Liver (tissue), 9 donors: ENCODE results near the gene LNPK. TPM values are rescaled to one million over a fixed set of nuclear protein-coding genes. Genes with fewer than 3 reads are reported as not detected.

Experiments
- DNase-seq: peaks from one replicate; pipeline ENCODE4 v3.0.0-alpha.2; 2017; ENCODE audit warnings: low spot score
- H3K27ac ChIP-seq, 2 donors: one replicate each; pipeline ENCODE4 v1.7.0; 2013; ENCODE audit warnings: inconsistent platforms in 2 of 2, low read length in 2 of 2, control low read depth in 1 of 2, low read depth in 1 of 2, mild to moderate bottlenecking in 1 of 2
- H3K27me3 ChIP-seq, 4 donors: one replicate each; pipeline versions ENCODE4 v1.6.1 to v1.7.0; 2013; ENCODE audit warnings: low read length in 3 of 4, inconsistent platforms in 1 of 4, mild to moderate bottlenecking in 1 of 4, moderate library complexity in 1 of 4; ENCODE audit not compliant: control insufficient read depth in 4 of 4, insufficient read depth in 4 of 4
- H3K36me3 ChIP-seq, 4 donors: one replicate each; pipeline versions ENCODE4 v1.6.1 to v1.7.0; 2013; ENCODE audit warnings: low read length in 3 of 4, mild to moderate bottlenecking in 3 of 4, low read depth in 1 of 4, moderate library complexity in 1 of 4; ENCODE audit not compliant: control insufficient read depth in 4 of 4, insufficient read depth in 3 of 4
- H3K4me1 ChIP-seq, 4 donors: one replicate each; pipeline versions ENCODE4 v1.6.1 to v1.7.0; 2013; ENCODE audit warnings: low read length in 3 of 4, mild to moderate bottlenecking in 3 of 4, moderate library complexity in 1 of 4; ENCODE audit not compliant: control insufficient read depth in 4 of 4, insufficient read depth in 4 of 4
- H3K4me3 ChIP-seq, 3 donors: one replicate each; pipeline versions ENCODE4 v1.6.1 to v1.7.0; 2013; ENCODE audit warnings: low read length in 3 of 3, control low read depth in 1 of 3, low read depth in 1 of 3, mild to moderate bottlenecking in 1 of 3
- H3K9ac ChIP-seq, 2 donors: one replicate each; pipeline ENCODE4 v1.7.0; 2013; ENCODE audit warnings: low read length in 2 of 2, mild to moderate bottlenecking in 2 of 2, moderate library complexity in 2 of 2, control low read depth in 1 of 2, low read depth in 1 of 2
- H3K9me3 ChIP-seq, 4 donors: one replicate each; pipeline versions ENCODE4 v1.6.1 to v1.7.0; 2013; ENCODE audit warnings: low read length in 3 of 4; ENCODE audit not compliant: control insufficient read depth in 4 of 4
- ATF3 ChIP-seq: IDR thresholded peaks from 2 replicates; pipeline ENCODE4 v1.6.1; 2016; ENCODE audit warnings: antibody characterized with exemption
- CTCF ChIP-seq: fragments of 150-350 bp; IDR thresholded peaks from 2 replicates; pipeline ENCODE4 v1.5.1; 2017; ENCODE audit warnings: improper control_type of control experiment, low read depth, low read length; ENCODE audit not compliant: missing input control
- EGR1 ChIP-seq, 2 donors: IDR thresholded peaks; 2 replicates each; pipeline ENCODE4 v1.6.1; 2016 to 2018; ENCODE audit warnings: antibody characterized with exemption in 2 of 2, low read depth in 2 of 2
- FOXA1 ChIP-seq: IDR thresholded peaks from 2 replicates; pipeline ENCODE4 v1.6.1; 2016; ENCODE audit warnings: antibody characterized with exemption
- FOXA2 ChIP-seq: IDR thresholded peaks from 2 replicates; pipeline ENCODE4 v1.6.1; 2016; ENCODE audit warnings: antibody characterized with exemption
- GABPA ChIP-seq, 2 donors: IDR thresholded peaks in 1 of 2; conservative IDR thresholded peaks in 1 of 2; 2 replicates each; pipeline ENCODE4 v1.6.1; 2016; ENCODE audit warnings: antibody characterized with exemption in 2 of 2, mild to moderate bottlenecking in 1 of 2, moderate library complexity in 1 of 2
- HNF4A ChIP-seq, 2 donors: conservative IDR thresholded peaks; 2 replicates each; pipeline ENCODE4 v1.6.1; 2016; ENCODE audit warnings: antibody characterized with exemption in 2 of 2, mild to moderate bottlenecking in 2 of 2
- HNF4G ChIP-seq: IDR thresholded peaks from 2 replicates; pipeline ENCODE4 v1.6.1; 2016; ENCODE audit warnings: antibody characterized with exemption
- JUND ChIP-seq, 2 donors: IDR thresholded peaks; 2 replicates each; pipeline ENCODE4 v1.6.1; 2016; ENCODE audit warnings: antibody characterized with exemption in 2 of 2
- MAX ChIP-seq: IDR thresholded peaks from 2 replicates; pipeline ENCODE4 v1.6.1; 2016; ENCODE audit warnings: antibody characterized with exemption
- NR2F2 ChIP-seq: IDR thresholded peaks from 2 replicates; pipeline ENCODE4 v1.6.1; 2016; ENCODE audit warnings: antibody characterized with exemption
- RAD21 ChIP-seq, 2 donors: IDR thresholded peaks; 2 replicates each; pipeline ENCODE4 v1.6.1; 2016; ENCODE audit warnings: antibody characterized with exemption in 2 of 2, mild to moderate bottlenecking in 2 of 2
- RXRA ChIP-seq, 2 donors: IDR thresholded peaks; 2 replicates each; pipeline ENCODE4 v1.6.1; 2017 to 2018; ENCODE audit warnings: antibody characterized with exemption in 2 of 2, mild to moderate bottlenecking in 1 of 2
- SP1 ChIP-seq: IDR thresholded peaks from 2 replicates; pipeline ENCODE4 v1.6.1; 2018; ENCODE audit warnings: antibody characterized with exemption, mild to moderate bottlenecking
- TAF1 ChIP-seq: conservative IDR thresholded peaks from 2 replicates; pipeline ENCODE4 v1.6.1; 2016; ENCODE audit warnings: antibody characterized with exemption, mild to moderate bottlenecking
- YY1 ChIP-seq: IDR thresholded peaks from 2 replicates; pipeline ENCODE4 v1.6.1; 2016; ENCODE audit warnings: antibody characterized with exemption, mild to moderate bottlenecking
- ZBTB33 ChIP-seq: IDR thresholded peaks from 2 replicates; pipeline ENCODE4 v1.6.1; 2016; ENCODE audit warnings: antibody characterized with exemption
- WGBS: extraction: QIAGEN DNeasy Blood & Tissue Kit; methylation state at CpG from one replicate; pipeline ENCODE4 v1.1.7; 2013; 5-methylcytosine and 5-hydroxymethylcytosine counted together
- polyA plus RNA-seq, 2 donors: library from polyadenylated mRNA; stranded (reverse) in 1 of 2; unstranded in 1 of 2; fragments of 200-250 nt in 1 of 2; fragments of >200 nt in 1 of 2; fragmentation: Nextera tagmentation in 1 of 2; extraction: Ambion mirVana in 1 of 2; gene quantifications; one replicate each; pipeline versions ENCODE4 v1.2.1 to v1.2.3, GENCODE V29; 2013 to 2015
- total RNA-seq, 2 donors: library from RNA; depleted of rRNA; stranded (reverse); fragments of >200 nt; gene quantifications; one replicate each; pipeline ENCODE4 v1.2.3, GENCODE V29; 2014
- TF ChIP-seq, protein P1 (sequence below): IDR thresholded peaks from 2 replicates; pipeline ENCODE4 v1.6.1; 2016; ENCODE audit warnings: antibody characterized with exemption, mild to moderate bottlenecking
- donor health status: healthy.
- donor health status: healthy.
- donor health status: healthy.
- donor health status: healthy.
- donor health status: healthy.

The LNPK gene
- total and polyA plus RNA-seq, 4 donors, result 5.5 to 25.2 (median 11.5) TPM

GRCh38 chr2:175887776-175888175 is 114.3 kb downstream of the LNPK start:
- no peaks in the 10 kb centered on the region for H3K4me1 ChIP-seq
- H3K9ac ChIP-seq, result no peak overlapping the region
- DNase-seq, result no peak
- no peak overlapping the region for H3K27ac ChIP-seq
- no peaks in the 10 kb centered on the region for H3K27me3 ChIP-seq
- TF ChIP-seq HNF4A (conservative IDR thresholded peaks at IDR 0.05) (no peak), CTCF (no peak), SP1 (no peak), NR2F2 (no peak), MAX (no peak), TAF1 (no peak), EGR1 (IDR thresholded peaks at IDR 0.05; ENCODE audit: low read depth in 2 of 2) (no peak), FOXA1 (no peak), FOXA2 (no peak), RXRA (IDR thresholded peaks at IDR 0.05) (no peak), JUND (IDR thresholded peaks at IDR 0.05) (no peak)
- H3K36me3 ChIP-seq, result no peaks in the 10 kb centered on the region
- no peaks in the 10 kb centered on the region for H3K9me3 ChIP-seq
- WGBS, result 80% methylated on average over 2 of the region's 2 CpGs
- no peak overlapping the region for H3K4me3 ChIP-seq

GRCh38 chr2:175884697-175885393 is 117.2 kb downstream of the LNPK start:
- WGBS, result 67% methylated on average over 7 of the region's 7 CpGs
- TF ChIP-seq JUND (IDR thresholded peaks at IDR 0.05), result no peak
- TF ChIP-seq YY1, result no peak
- no peak for TF ChIP-seq MAX
- no peak for TF ChIP-seq FOXA2
- TF ChIP-seq ZBTB33, result no peak
- TF ChIP-seq GABPA (IDR thresholded peaks at IDR 0.05 in 1 of 2, conservative IDR thresholded peaks at IDR 0.05 in 1 of 2), result no peak
- no peak for TF ChIP-seq RAD21 (IDR thresholded peaks at IDR 0.05)
- no peak for TF ChIP-seq CTCF
- TF ChIP-seq TAF1, result no peak
- no peak for TF ChIP-seq RXRA (IDR thresholded peaks at IDR 0.05)
- no peak for TF ChIP-seq FOXA1
- no peak for TF ChIP-seq EGR1 (IDR thresholded peaks at IDR 0.05; ENCODE audit: low read depth in 2 of 2)
- TF ChIP-seq NR2F2, result no peak
- TF ChIP-seq, protein P1, sequence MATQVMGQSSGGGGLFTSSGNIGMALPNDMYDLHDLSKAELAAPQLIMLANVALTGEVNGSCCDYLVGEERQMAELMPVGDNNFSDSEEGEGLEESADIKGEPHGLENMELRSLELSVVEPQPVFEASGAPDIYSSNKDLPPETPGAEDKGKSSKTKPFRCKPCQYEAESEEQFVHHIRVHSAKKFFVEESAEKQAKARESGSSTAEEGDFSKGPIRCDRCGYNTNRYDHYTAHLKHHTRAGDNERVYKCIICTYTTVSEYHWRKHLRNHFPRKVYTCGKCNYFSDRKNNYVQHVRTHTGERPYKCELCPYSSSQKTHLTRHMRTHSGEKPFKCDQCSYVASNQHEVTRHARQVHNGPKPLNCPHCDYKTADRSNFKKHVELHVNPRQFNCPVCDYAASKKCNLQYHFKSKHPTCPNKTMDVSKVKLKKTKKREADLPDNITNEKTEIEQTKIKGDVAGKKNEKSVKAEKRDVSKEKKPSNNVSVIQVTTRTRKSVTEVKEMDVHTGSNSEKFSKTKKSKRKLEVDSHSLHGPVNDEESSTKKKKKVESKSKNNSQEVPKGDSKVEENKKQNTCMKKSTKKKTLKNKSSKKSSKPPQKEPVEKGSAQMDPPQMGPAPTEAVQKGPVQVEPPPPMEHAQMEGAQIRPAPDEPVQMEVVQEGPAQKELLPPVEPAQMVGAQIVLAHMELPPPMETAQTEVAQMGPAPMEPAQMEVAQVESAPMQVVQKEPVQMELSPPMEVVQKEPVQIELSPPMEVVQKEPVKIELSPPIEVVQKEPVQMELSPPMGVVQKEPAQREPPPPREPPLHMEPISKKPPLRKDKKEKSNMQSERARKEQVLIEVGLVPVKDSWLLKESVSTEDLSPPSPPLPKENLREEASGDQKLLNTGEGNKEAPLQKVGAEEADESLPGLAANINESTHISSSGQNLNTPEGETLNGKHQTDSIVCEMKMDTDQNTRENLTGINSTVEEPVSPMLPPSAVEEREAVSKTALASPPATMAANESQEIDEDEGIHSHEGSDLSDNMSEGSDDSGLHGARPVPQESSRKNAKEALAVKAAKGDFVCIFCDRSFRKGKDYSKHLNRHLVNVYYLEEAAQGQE, result no peak
- no peak for TF ChIP-seq SP1
- TF ChIP-seq HNF4G, result no peak
- TF ChIP-seq ATF3, result no peak

More at GRCh38 chr2:175884697-175885393, 117.2 kb downstream of the LNPK start:
- H3K27me3 ChIP-seq, result peaks cover 0 to 5% (median 0%) of the 10 kb centered on the region in 4 donors
- H3K27ac ChIP-seq, result no peak overlapping the region
- no peaks in the 10 kb centered on the region for H3K9me3 ChIP-seq
- H3K4me1 ChIP-seq, result no peaks in the 10 kb centered on the region
- H3K4me3 ChIP-seq, result no peak overlapping the region
- H3K36me3 ChIP-seq, result no peaks in the 10 kb centered on the region
- DNase-seq, result no peak
- no peak overlapping the region for H3K9ac ChIP-seq
